Measurements from ENCODE around the gene CLNK.

- TF ChIP-seq CTCF (IDR thresholded peaks at IDR 0.05) (no peak), POLR2A (IDR thresholded peaks at IDR 0.05) (no peak), POLR2AphosphoS5 (IDR thresholded peaks at IDR 0.05; ENCODE audit: insufficient read depth in 1 of 2, low read depth in 1 of 2) (no peak)
Observed at GRCh38 chr4:10613926-10614478, 70.6 kb downstream of the CLNK start.
